Measurements from ENCODE around the gene ITM2C.
A peak's percentile ranks its signal among the peaks of the same experiment; 100 is the strongest.

Gene ITM2C

GRCh38 chr2:230893841-230894781 lies 29.4 kb downstream of the ITM2C start:
- no peaks in the 10 kb centered on the region for H3K27me3 ChIP-seq (ENCODE audit: insufficient read depth, insufficient read length)
- 0 out of 2 replicates have a peak, but pooled peaks cover 2% of the 10 kb centered on the region for H3K9me3 ChIP-seq (ENCODE audit: insufficient read depth, low read length)
- H3K36me3 ChIP-seq (ENCODE audit: insufficient read depth, insufficient read length, low read length), result no peaks in the 10 kb centered on the region
- H3K9ac ChIP-seq (ENCODE audit: insufficient read length, low read depth), result no peak overlapping the region
- no peak for DNase-seq (ENCODE audit: low read depth, low spot score)
- TF ChIP-seq SUZ12 (IDR thresholded peaks at IDR 0.05; ENCODE audit: extremely low read depth, insufficient read depth, insufficient read length) (no peak), ZNF274 (IDR thresholded peaks at IDR 0.05; ENCODE audit: low read depth, low read length) (no peak), YY1 (IDR thresholded peaks at IDR 0.05; ENCODE audit: insufficient read depth, insufficient read length) (no peak)
- H3K4me3 ChIP-seq (ENCODE audit: insufficient read length, low read depth), result no peak overlapping the region
- peaks cover 25% of the 10 kb centered on the region for H3K4me1 ChIP-seq (ENCODE audit: insufficient read depth, insufficient read length)

- H3K9ac ChIP-seq (ENCODE audit: insufficient read length, low read depth), result no peak overlapping the region
These were observed 31.0 kb downstream of the ITM2C start for GRCh38 chr2:230895536-230896345.

GRCh38 chr2:230896346-230897115 lies 31.8 kb downstream of the ITM2C start:
- TF ChIP-seq YY1 (IDR thresholded peaks at IDR 0.05; ENCODE audit: insufficient read depth, insufficient read length) (no peak), ZNF274 (IDR thresholded peaks at IDR 0.05; ENCODE audit: low read depth, low read length) (no peak), SUZ12 (IDR thresholded peaks at IDR 0.05; ENCODE audit: extremely low read depth, insufficient read depth, insufficient read length) (no peak)
- Histone ChIP-seq H3K4me1 (ENCODE audit: insufficient read depth, insufficient read length) (peaks cover 22% of the 10 kb centered on the region), H3K9me3 (ENCODE audit: insufficient read depth, low read length) (no peaks in the 10 kb centered on the region), H3K9ac (ENCODE audit: insufficient read length, low read depth) (no peak overlapping the region), H3K36me3 (ENCODE audit: insufficient read depth, insufficient read length, low read length) (no peaks in the 10 kb centered on the region), H3K27me3 (ENCODE audit: insufficient read depth, insufficient read length) (no peaks in the 10 kb centered on the region), H3K4me3 (ENCODE audit: insufficient read length, low read depth) (no peak overlapping the region)
- no peak for DNase-seq (ENCODE audit: low read depth, low spot score)

More at GRCh38 chr2:230895536-230896345, 31.0 kb downstream of the ITM2C start:
- Histone ChIP-seq H3K4me3 (ENCODE audit: insufficient read length, low read depth) (no peak overlapping the region), H3K27me3 (ENCODE audit: insufficient read depth, insufficient read length) (no peaks in the 10 kb centered on the region), H3K36me3 (ENCODE audit: insufficient read depth, insufficient read length, low read length) (no peaks in the 10 kb centered on the region), H3K9me3 (ENCODE audit: insufficient read depth, low read length) (no peaks in the 10 kb centered on the region), H3K4me1 (ENCODE audit: insufficient read depth, insufficient read length) (peaks cover 24% of the 10 kb centered on the region)
- DNase-seq (ENCODE audit: low read depth, low spot score), result no peak
- no peak for TF ChIP-seq ZNF274 (IDR thresholded peaks at IDR 0.05; ENCODE audit: low read depth, low read length)

- no peak for DNase-seq (ENCODE audit: low read depth, low spot score)
These were observed 33.4 kb downstream of the ITM2C start for GRCh38 chr2:230898016-230898712.

GRCh38 chr2:230898713-230899091 lies 34.0 kb downstream of the ITM2C start:
- Histone ChIP-seq H3K4me3 (ENCODE audit: insufficient read length, low read depth) (no peak overlapping the region), H3K4me1 (ENCODE audit: insufficient read depth, insufficient read length) (peaks cover 8% of the 10 kb centered on the region), H3K9ac (ENCODE audit: insufficient read length, low read depth) (no peak overlapping the region), H3K9me3 (ENCODE audit: insufficient read depth, low read length) (no peaks in the 10 kb centered on the region), H3K27me3 (ENCODE audit: insufficient read depth, insufficient read length) (no peaks in the 10 kb centered on the region), H3K36me3 (ENCODE audit: insufficient read depth, insufficient read length, low read length) (no peaks in the 10 kb centered on the region)
- DNase-seq (ENCODE audit: low read depth, low spot score), result no peak
- TF ChIP-seq ZNF274 (IDR thresholded peaks at IDR 0.05; ENCODE audit: low read depth, low read length) (no peak), YY1 (IDR thresholded peaks at IDR 0.05; ENCODE audit: insufficient read depth, insufficient read length) (no peak), SUZ12 (IDR thresholded peaks at IDR 0.05; ENCODE audit: extremely low read depth, insufficient read depth, insufficient read length) (no peak)

More at GRCh38 chr2:230898016-230898712, 33.4 kb downstream of the ITM2C start:
- H3K36me3 ChIP-seq (ENCODE audit: insufficient read depth, insufficient read length, low read length), result no peaks in the 10 kb centered on the region
- H3K9ac ChIP-seq (ENCODE audit: insufficient read length, low read depth), result no peak overlapping the region
- H3K9me3 ChIP-seq (ENCODE audit: insufficient read depth, low read length), result no peaks in the 10 kb centered on the region
- no peaks in the 10 kb centered on the region for H3K27me3 ChIP-seq (ENCODE audit: insufficient read depth, insufficient read length)
- no peak overlapping the region for H3K4me3 ChIP-seq (ENCODE audit: insufficient read length, low read depth)
- H3K4me1 ChIP-seq (ENCODE audit: insufficient read depth, insufficient read length), result peaks cover 13% of the 10 kb centered on the region
- TF ChIP-seq SUZ12 (IDR thresholded peaks at IDR 0.05; ENCODE audit: extremely low read depth, insufficient read depth, insufficient read length) (no peak), ZNF274 (IDR thresholded peaks at IDR 0.05; ENCODE audit: low read depth, low read length) (no peak), YY1 (IDR thresholded peaks at IDR 0.05; ENCODE audit: insufficient read depth, insufficient read length) (no peak)

GRCh38 chr2:230899287-230899686 lies 34.5 kb downstream of the ITM2C start:
- H3K4me3 ChIP-seq (ENCODE audit: insufficient read length, low read depth), result no peak overlapping the region
- no peak for TF ChIP-seq YY1 (IDR thresholded peaks at IDR 0.05; ENCODE audit: insufficient read depth, insufficient read length)
- TF ChIP-seq SUZ12 (IDR thresholded peaks at IDR 0.05; ENCODE audit: extremely low read depth, insufficient read depth, insufficient read length), result no peak
- TF ChIP-seq ZNF274 (IDR thresholded peaks at IDR 0.05; ENCODE audit: low read depth, low read length), result no peak
- peaks cover 6% of the 10 kb centered on the region for H3K4me1 ChIP-seq (ENCODE audit: insufficient read depth, insufficient read length)
- no peak for DNase-seq (ENCODE audit: low read depth, low spot score)
- H3K36me3 ChIP-seq (ENCODE audit: insufficient read depth, insufficient read length, low read length), result no peaks in the 10 kb centered on the region
- peak overlapping the region; percentile 3 for H3K9ac ChIP-seq (ENCODE audit: insufficient read length, low read depth)
- H3K27me3 ChIP-seq (ENCODE audit: insufficient read depth, insufficient read length), result no peaks in the 10 kb centered on the region
- H3K9me3 ChIP-seq (ENCODE audit: insufficient read depth, low read length), result no peaks in the 10 kb centered on the region

All from NT2/D1 (cell line).